Calu3 (cell line): ENCODE data around the gene TSPAN9. TPM values are rescaled to one million over a fixed set of nuclear protein-coding genes. Genes with fewer than 3 reads are reported as not detected.

Experiments used
- BruUV-seq: library from RNA; stranded (reverse); fragments of 400-500 nt; replicated peaks from 2 replicates; lab custom pipeline; 2021; lab: Mats Ljungman, UMichigan
- CTCF ChIA-PET: fragments of 300-600 bp; sonication (Branson Sonifier 250); formaldehyde crosslinking; loops from one replicate; lab custom pipeline; 2022; ENCODE audit warnings: antibody characterized with exemption; lab: Charles Lee
- DNase-seq: peaks from one replicate; pipeline ENCODE4 v3.0.0; 2022
- H3K27ac Mint-ChIP-seq: one replicate; pipeline ENCODE4 v1.8.0; 2022; ENCODE audit warnings: mixed read lengths; ENCODE audit not compliant: unreplicated experiment
- H3K27me3 Mint-ChIP-seq: one replicate; pipeline ENCODE4 v1.8.0; 2022; ENCODE audit warnings: mixed read lengths; ENCODE audit not compliant: unreplicated experiment
- H3K36me3 Mint-ChIP-seq: one replicate; pipeline ENCODE4 v1.8.0; 2022; ENCODE audit warnings: mild to moderate bottlenecking, moderate library complexity, mixed read lengths; ENCODE audit not compliant: insufficient read depth, unreplicated experiment
- H3K4me1 Mint-ChIP-seq: one replicate; pipeline ENCODE4 v1.8.0; 2022; ENCODE audit warnings: mild to moderate bottlenecking, low read depth, mixed read lengths; ENCODE audit not compliant: unreplicated experiment
- H3K4me3 Mint-ChIP-seq: one replicate; pipeline ENCODE4 v1.8.0; 2022; ENCODE audit warnings: mild to moderate bottlenecking, low read depth, moderate library complexity, mixed read lengths; ENCODE audit not compliant: unreplicated experiment
- H3K9me3 Mint-ChIP-seq: one replicate; pipeline ENCODE4 v1.8.0; 2022; ENCODE audit warnings: low read depth, mixed read lengths; ENCODE audit not compliant: unreplicated experiment
- CTCF ChIP-seq: fragments of 200-600 bp; IDR thresholded peaks from one replicate; pipeline ENCODE4 v1.8.0; 2022; ENCODE audit warnings: antibody characterized with exemption; ENCODE audit not compliant: unreplicated experiment
- intact Hi-C: fragments of 100-400 bp; cut with micrococcal nuclease; formaldehyde crosslinking; loops from one replicate; pipeline ENCODE4 v1.10.0; 2022; ENCODE audit not compliant: unreplicated experiment
- total RNA-seq: library from RNA; stranded (reverse); gene quantifications from 2 replicates; pipeline ENCODE4 v1.2.3, GENCODE V29; 2022

Gene TSPAN9
- total RNA-seq, 1 experiment from 2014 or later: 6.0 TPM

GRCh38 chr12:3148366-3149000 lies 71.3 kb downstream of the TSPAN9 start:
- H3K9me3 Mint-ChIP-seq: no peaks in the 10 kb centered on the region
- H3K27ac Mint-ChIP-seq: no peak overlapping the region
- no peak for TF ChIP-seq CTCF
- CTCF ChIA-PET: no interaction called here
- BruUV-seq: no TSS peak
- intact Hi-C loops: no loop called here
- no peak overlapping the region for H3K4me3 Mint-ChIP-seq
- peaks cover 54% of the 10 kb centered on the region for H3K27me3 Mint-ChIP-seq
- H3K4me1 Mint-ChIP-seq: no peaks in the 10 kb centered on the region
- H3K36me3 Mint-ChIP-seq: no peaks in the 10 kb centered on the region
- no peak for DNase-seq

GRCh38 chr12:3149515-3150307 lies 72.5 kb downstream of the TSPAN9 start:
- peaks cover 54% of the 10 kb centered on the region for H3K27me3 Mint-ChIP-seq
- intact Hi-C loops: no loop called here
- no TSS peak for BruUV-seq
- no peaks in the 10 kb centered on the region for H3K4me1 Mint-ChIP-seq
- no peaks in the 10 kb centered on the region for H3K36me3 Mint-ChIP-seq
- no peak overlapping the region for H3K27ac Mint-ChIP-seq
- TF ChIP-seq CTCF: no peak
- no peak for DNase-seq
- no peak overlapping the region for H3K4me3 Mint-ChIP-seq
- CTCF ChIA-PET: no interaction called here
- no peaks in the 10 kb centered on the region for H3K9me3 Mint-ChIP-seq

- no peak overlapping the region for H3K27ac Mint-ChIP-seq
- CTCF ChIA-PET: no interaction called here
- H3K4me3 Mint-ChIP-seq: no peak overlapping the region
These were observed 73.1 kb downstream of the TSPAN9 start for GRCh38 chr12:3150308-3150670.

More at GRCh38 chr12:3150308-3150670, 73.1 kb downstream of the TSPAN9 start:
- peaks cover 52% of the 10 kb centered on the region for H3K27me3 Mint-ChIP-seq
- H3K9me3 Mint-ChIP-seq: no peaks in the 10 kb centered on the region
- TF ChIP-seq CTCF: no peak
- no TSS peak for BruUV-seq
- no peaks in the 10 kb centered on the region for H3K4me1 Mint-ChIP-seq
- no peak for DNase-seq
- H3K36me3 Mint-ChIP-seq: no peaks in the 10 kb centered on the region
- intact Hi-C loops: no loop called here
